NCI-H1105 (cell line): ENCODE measurements around the gene L3MBTL2.

Experiments
- DNase-seq: peaks from one replicate; lab custom pipeline; 2025; lab: John Stamatoyannopoulos, UW

Gene L3MBTL2

GRCh38 chr22:41273128-41273527, 68.0 kb downstream of the L3MBTL2 start:
- DNase-seq: no peak

GRCh38 chr22:41274856-41275255, 69.7 kb downstream of the L3MBTL2 start:
- no peak for DNase-seq

GRCh38 chr22:41280065-41280464, 75.0 kb downstream of the L3MBTL2 start:
- peak; percentile 71 for DNase-seq

GRCh38 chr22:41280854-41281253, 75.7 kb downstream of the L3MBTL2 start:
- DNase-seq: no peak
